ENCODE results near the gene CCR1. TPM values are rescaled to one million over a fixed set of nuclear protein-coding genes. Genes with fewer than 3 reads are reported as not detected.
"Not testable (repeated sequence)": the region's sequence is repeated elsewhere in the genome, so short reads cannot be mapped to it uniquely, and the experiment has no call there.

Gene CCR1
- total RNA-seq, 2 experiments from 2014 or later, result not detected

DNA sequence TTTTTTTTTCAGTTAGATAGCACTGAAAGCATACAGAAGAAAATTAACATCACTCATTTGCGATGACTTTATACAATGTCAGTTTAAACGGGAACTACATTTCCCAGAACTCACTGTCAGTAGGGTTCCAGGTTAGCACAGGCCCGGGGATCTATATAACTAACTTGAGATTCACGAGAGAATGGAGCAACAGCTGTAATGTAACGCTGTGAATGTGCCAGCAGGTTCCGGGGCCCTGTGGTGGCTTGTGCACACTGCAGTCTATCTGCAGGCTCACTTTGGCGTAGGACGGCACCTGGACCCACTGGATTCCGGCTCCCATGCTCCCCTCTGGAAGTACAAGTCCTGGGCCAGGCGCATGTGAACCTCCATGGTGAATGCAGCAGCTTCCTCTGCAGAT, 19.4 kb downstream of the CCR1 start:
- CTCF ChIA-PET, result interaction anchor here (1.1 kb wide), 1 partner anchor 81 kb away, joined by 3 read pairs; no protein-coding TSS in a partner anchor
- peaks cover 5% of the 10 kb centered on the region for H3K27me3 Mint-ChIP-seq (ENCODE audit: low read depth)
- no peak for DNase-seq
- intact Hi-C loops (cut with micrococcal nuclease), result no loop called here
- H3K4me1 Mint-ChIP-seq (ENCODE audit: low read depth), result peaks cover 2% of the 10 kb centered on the region
- H3K9me3 Mint-ChIP-seq, result peaks cover 7% of the 10 kb centered on the region
- no peak overlapping the region for H3K27ac Mint-ChIP-seq
- H3K36me3 Mint-ChIP-seq (ENCODE audit: low read depth), result no peaks in the 10 kb centered on the region
- no peak overlapping the region for H3K4me3 Mint-ChIP-seq

GRCh38 chr3:46187876-46188275, 20.2 kb downstream of the CCR1 start:
- intact Hi-C loops (cut with micrococcal nuclease), result no loop called here
- Mint-ChIP-seq H3K4me3 (no peak overlapping the region), H3K27ac (no peak overlapping the region), H3K36me3 (ENCODE audit: low read depth) (no peaks in the 10 kb centered on the region), H3K4me1 (ENCODE audit: low read depth) (peaks cover 2% of the 10 kb centered on the region), H3K27me3 (ENCODE audit: low read depth) (peaks cover 2% of the 10 kb centered on the region), H3K9me3 (peaks cover under 1% of the 10 kb centered on the region)
- no peak for DNase-seq
- CTCF ChIA-PET, result no interaction called here

DNA sequence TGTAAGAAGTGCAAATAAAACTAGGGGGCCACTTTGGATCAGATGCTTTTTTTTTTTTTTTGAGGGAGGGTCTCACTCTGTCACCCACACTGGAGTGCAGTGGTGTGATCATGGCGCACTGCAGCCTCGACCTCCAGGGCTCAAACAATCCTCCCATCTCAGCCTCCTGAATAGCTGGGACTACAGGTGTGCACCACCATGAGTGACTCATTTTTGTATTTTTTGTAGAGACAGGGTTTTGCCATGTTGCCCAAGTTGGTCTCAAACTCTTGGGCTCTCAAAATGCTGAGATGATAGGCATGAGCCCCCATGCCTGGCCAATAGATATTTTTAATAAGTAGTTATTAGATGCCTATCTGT, 20.8 kb downstream of the CCR1 start:
- Mint-ChIP-seq H3K27ac (no peak overlapping the region), H3K9me3 (no peaks in the 10 kb centered on the region), H3K27me3 (ENCODE audit: low read depth) (peaks cover 2% of the 10 kb centered on the region), H3K4me1 (ENCODE audit: low read depth) (peaks cover 2% of the 10 kb centered on the region), H3K4me3 (no peak overlapping the region), H3K36me3 (ENCODE audit: low read depth) (no peaks in the 10 kb centered on the region)
- CTCF ChIA-PET, result no interaction called here
- no peak for DNase-seq
- intact Hi-C loops (cut with micrococcal nuclease), result no loop called here

DNA sequence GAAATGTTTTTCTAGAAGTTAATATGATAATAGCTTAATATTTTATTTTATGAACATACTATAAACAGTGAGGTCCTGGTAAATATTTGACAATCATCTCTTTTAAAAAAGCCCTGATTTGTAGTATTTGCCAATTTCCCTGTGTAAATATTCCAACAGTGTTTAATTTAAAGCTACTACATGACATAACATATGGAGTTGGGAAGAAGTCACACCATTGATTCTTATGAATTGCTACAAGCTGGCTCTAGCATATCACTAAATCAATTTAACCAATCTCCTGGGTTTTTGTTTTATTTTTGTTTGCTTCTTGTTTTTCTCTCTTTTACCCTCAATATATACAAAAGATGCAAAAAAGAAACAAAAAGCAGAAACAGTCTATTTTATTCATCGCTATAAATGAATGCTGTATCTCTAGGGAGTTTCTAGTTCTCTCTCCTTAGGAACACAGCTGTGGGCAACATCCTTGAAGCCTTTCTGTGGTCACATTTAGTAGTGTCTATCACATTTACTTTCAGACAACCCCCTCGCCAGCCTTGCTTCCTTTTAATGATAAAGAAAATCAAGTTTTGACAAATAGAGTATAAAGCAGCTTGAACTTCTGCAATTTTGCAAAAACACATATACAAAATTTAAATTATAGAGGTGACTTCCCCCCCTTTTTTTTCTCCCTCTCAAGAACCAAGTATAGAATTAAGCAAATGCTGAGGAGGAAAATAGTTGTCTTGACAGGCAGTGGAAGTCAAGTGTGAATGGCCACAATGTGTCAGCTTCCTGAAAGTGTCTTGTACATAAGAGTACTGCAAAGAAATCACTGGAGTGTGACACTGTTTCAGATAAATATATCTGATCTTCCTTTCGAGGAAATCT, 21.4 kb downstream of the CCR1 start:
- no peaks in the 10 kb centered on the region for H3K9me3 Mint-ChIP-seq
- intact Hi-C loops (cut with micrococcal nuclease), result no loop called here
- no peak overlapping the region for H3K4me3 Mint-ChIP-seq

DNA sequence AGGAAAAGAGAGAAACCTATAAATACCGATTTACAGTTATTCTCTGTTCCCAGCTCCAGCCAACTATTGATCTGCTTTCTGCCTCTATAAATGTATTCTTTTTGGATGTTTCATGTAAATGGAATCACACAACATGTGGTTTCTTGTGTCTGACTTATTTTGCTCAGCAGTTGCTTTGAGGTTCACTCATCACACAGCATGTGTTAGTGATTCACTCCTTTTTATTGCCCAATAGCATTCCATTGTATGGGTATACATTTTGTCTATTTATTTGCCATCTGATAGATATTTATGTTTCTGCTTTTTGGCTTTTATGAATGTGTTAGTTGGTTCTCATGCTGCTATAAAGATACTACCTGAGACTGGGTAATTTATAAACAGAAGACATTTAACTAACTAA, 23.6 kb downstream of the CCR1 start:
- no peaks in the 10 kb centered on the region for H3K9me3 Mint-ChIP-seq
- H3K36me3 Mint-ChIP-seq (ENCODE audit: low read depth), result no peaks in the 10 kb centered on the region
- no peaks in the 10 kb centered on the region for H3K27me3 Mint-ChIP-seq (ENCODE audit: low read depth)
- no peak overlapping the region for H3K27ac Mint-ChIP-seq
- intact Hi-C loops (cut with micrococcal nuclease), result no loop called here
- DNase-seq, result no peak
- CTCF ChIA-PET, result no interaction called here
- peaks cover 2% of the 10 kb centered on the region for H3K4me1 Mint-ChIP-seq (ENCODE audit: low read depth)
- H3K4me3 Mint-ChIP-seq, result no peak overlapping the region

More for the DNA sequence above, 21.4 kb downstream of the CCR1 start:
- H3K27me3 Mint-ChIP-seq (ENCODE audit: low read depth), result peaks cover 2% of the 10 kb centered on the region
- DNase-seq, result no peak
- H3K4me1 Mint-ChIP-seq (ENCODE audit: low read depth), result peaks cover 2% of the 10 kb centered on the region
- H3K27ac Mint-ChIP-seq, result no peak overlapping the region
- CTCF ChIA-PET, result no interaction called here
- no peaks in the 10 kb centered on the region for H3K36me3 Mint-ChIP-seq (ENCODE audit: low read depth)

- intact Hi-C loops (cut with micrococcal nuclease), result no loop called here
- H3K27ac Mint-ChIP-seq, result no peak overlapping the region
- no peak for DNase-seq
- CTCF ChIA-PET, result no interaction called here
- H3K36me3 Mint-ChIP-seq (ENCODE audit: low read depth), result no peaks in the 10 kb centered on the region
- no peaks in the 10 kb centered on the region for H3K9me3 Mint-ChIP-seq
- H3K27me3 Mint-ChIP-seq (ENCODE audit: low read depth), result peaks cover 2% of the 10 kb centered on the region
- no peak overlapping the region for H3K4me3 Mint-ChIP-seq
- H3K4me1 Mint-ChIP-seq (ENCODE audit: low read depth), result peaks cover 2% of the 10 kb centered on the region
Measured at GRCh38 chr3:46183330-46183729, 24.8 kb downstream of the CCR1 start.

- Mint-ChIP-seq H3K9me3 (no peaks in the 10 kb centered on the region), H3K4me3 (no peak overlapping the region), H3K4me1 (ENCODE audit: low read depth) (no peaks in the 10 kb centered on the region), H3K27ac (no peak overlapping the region), H3K36me3 (ENCODE audit: low read depth) (no peaks in the 10 kb centered on the region), H3K27me3 (ENCODE audit: low read depth) (no peaks in the 10 kb centered on the region)
- no peak for DNase-seq
- intact Hi-C loops (cut with micrococcal nuclease), result no loop called here
- CTCF ChIA-PET, result no interaction called here
Measured at GRCh38 chr3:46168583-46169345, 39.3 kb downstream of the CCR1 start.

DNA sequence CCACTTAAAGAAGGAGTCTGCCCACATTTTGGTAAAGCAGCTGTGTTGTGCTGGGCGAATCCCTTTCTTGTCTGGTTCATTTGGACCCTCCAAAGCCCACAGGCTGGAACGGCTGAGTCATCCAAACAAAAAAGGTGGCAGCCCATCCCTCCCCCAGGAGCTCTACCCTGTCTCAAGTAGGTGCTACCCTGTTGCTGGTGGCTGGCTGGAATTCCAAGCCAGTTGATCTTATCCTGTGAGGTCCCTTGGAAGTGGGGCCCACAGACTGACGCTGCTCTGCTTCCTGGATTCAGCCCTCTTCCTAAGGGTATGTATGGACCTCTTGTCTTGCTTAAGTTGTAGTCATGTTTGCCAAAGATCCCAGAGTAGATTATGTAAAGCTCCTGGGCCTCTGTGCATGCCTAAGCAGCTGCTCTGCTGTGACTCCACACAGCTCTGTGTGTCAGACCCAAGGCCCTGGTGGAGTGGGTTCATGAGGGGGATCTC, 44.5 kb downstream of the CCR1 start:
- peaks cover under 1% of the 10 kb centered on the region for H3K9me3 Mint-ChIP-seq

DNA sequence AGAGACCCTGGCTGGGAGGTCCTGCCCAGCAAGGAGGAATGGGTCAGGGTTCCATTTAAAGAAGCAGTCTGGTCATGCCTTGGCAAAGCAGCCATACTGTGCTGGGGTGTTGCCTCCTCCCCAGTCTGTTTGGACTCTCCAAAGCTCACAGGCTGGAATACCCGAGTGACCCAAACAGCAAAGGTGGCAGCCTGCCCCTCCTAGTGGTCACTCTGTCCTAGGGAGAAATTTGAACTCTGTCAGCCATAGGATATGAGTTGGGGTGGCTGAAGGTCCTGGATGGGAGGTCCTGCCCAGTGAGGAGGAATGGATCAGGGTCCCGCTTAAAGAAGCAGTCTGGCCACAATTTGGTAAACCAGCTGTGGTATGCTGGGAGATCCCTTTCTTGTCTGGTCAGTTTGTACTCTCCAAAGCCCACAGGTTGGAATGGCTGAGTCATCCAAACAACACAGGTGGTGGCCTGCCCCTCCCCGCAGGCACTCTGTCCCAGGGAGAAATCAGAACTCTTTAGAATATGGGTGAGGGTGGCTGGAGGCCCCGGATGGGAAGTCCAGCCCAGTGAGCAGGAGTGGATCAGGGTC, 45.0 kb downstream of the CCR1 start:
- DNase-seq, result no peak
- no peak overlapping the region for H3K27ac Mint-ChIP-seq
- CTCF ChIA-PET, result no interaction called here
- intact Hi-C loops (cut with micrococcal nuclease), result no loop called here
- H3K4me3 Mint-ChIP-seq, result no peak overlapping the region
- H3K9me3 Mint-ChIP-seq, result peaks cover 6% of the 10 kb centered on the region
- no peaks in the 10 kb centered on the region for H3K4me1 Mint-ChIP-seq (ENCODE audit: low read depth)
- no peaks in the 10 kb centered on the region for H3K27me3 Mint-ChIP-seq (ENCODE audit: low read depth)
- no peaks in the 10 kb centered on the region for H3K36me3 Mint-ChIP-seq (ENCODE audit: low read depth)

More for the DNA sequence above, 44.5 kb downstream of the CCR1 start:
- intact Hi-C loops (cut with micrococcal nuclease), result no loop called here
- Mint-ChIP-seq H3K27ac (no peak overlapping the region), H3K27me3 (ENCODE audit: low read depth) (no peaks in the 10 kb centered on the region), H3K4me3 (no peak overlapping the region), H3K36me3 (ENCODE audit: low read depth) (no peaks in the 10 kb centered on the region), H3K4me1 (ENCODE audit: low read depth) (no peaks in the 10 kb centered on the region)
- DNase-seq, result no peak
- CTCF ChIA-PET, result no interaction called here

- CTCF ChIA-PET; intact Hi-C loops (cut with micrococcal nuclease); H3K27ac Mint-ChIP-seq; H3K4me1 Mint-ChIP-seq (ENCODE audit: low read depth); H3K36me3 Mint-ChIP-seq (ENCODE audit: low read depth); H3K27me3 Mint-ChIP-seq (ENCODE audit: low read depth); H3K4me3 Mint-ChIP-seq; DNase-seq: not testable (repeated sequence)
- peaks cover 15% of the 10 kb centered on the region for H3K9me3 Mint-ChIP-seq
Measured at GRCh38 chr3:46157685-46158084, 50.4 kb downstream of the CCR1 start.

DNA sequence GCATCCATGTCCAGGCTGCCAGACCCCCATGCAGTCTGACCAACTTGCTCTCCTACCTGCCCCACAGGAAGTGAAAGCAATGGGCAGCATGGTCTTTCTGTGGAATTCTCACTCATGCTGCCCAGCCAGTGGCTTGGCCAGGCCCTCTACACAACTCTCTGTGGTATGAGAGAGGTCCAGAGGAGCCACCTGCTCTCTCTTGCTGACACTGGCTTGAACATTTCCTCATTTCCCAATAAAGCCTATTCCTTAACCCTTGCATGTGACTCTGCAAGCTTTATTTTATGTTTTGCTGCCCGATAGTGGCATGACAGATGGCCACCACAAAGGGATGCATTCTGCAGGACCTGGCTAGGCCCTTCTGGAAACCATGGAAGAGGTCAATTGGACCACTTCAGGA, 53.8 kb downstream of the CCR1 start:
- CTCF ChIA-PET, result no interaction called here
- Mint-ChIP-seq H3K4me1 (ENCODE audit: low read depth) (peaks cover 5% of the 10 kb centered on the region), H3K36me3 (ENCODE audit: low read depth) (no peaks in the 10 kb centered on the region), H3K9me3 (peaks cover 15% of the 10 kb centered on the region), H3K4me3 (no peak overlapping the region), H3K27me3 (ENCODE audit: low read depth) (no peaks in the 10 kb centered on the region), H3K27ac (no peak overlapping the region)
- intact Hi-C loops (cut with micrococcal nuclease), result no loop called here
- DNase-seq, result no peak
